Fibroblast of peridontal ligament (primary cell): ENCODE data around the gene ARRDC2.
A peak's percentile ranks its signal among the peaks of the same experiment; 100 is the strongest.
"Not testable (repeated sequence)": the region's sequence is repeated elsewhere in the genome, so short reads cannot be mapped to it uniquely, and the experiment has no call there.

Experiments used
- DNase-seq: peaks from one replicate; pipeline ENCODE4 v3.0.0-alpha.2; 2010; ENCODE audit errors: extremely low read depth

The ARRDC2 gene

GRCh38 chr19:17989425-17990094 is 18.4 kb upstream of the ARRDC2 start:
- DNase-seq, result no peak

- DNase-seq, result no peak
These were observed 14.7 kb upstream of the ARRDC2 start for GRCh38 chr19:17993076-17993813.

GRCh38 chr19:17996826-17997316 is 11.1 kb upstream of the ARRDC2 start:
- peak; percentile 69 for DNase-seq

GRCh38 chr19:17997969-17998826 is 9.8 kb upstream of the ARRDC2 start:
- DNase-seq, result no peak

- DNase-seq, result no peak
These were observed 9.2 kb upstream of the ARRDC2 start for GRCh38 chr19:17998827-17999150.

GRCh38 chr19:17999684-18000479 is 8.1 kb upstream of the ARRDC2 start:
- no peak for DNase-seq

- no peak for DNase-seq
These were observed 7.5 kb upstream of the ARRDC2 start for GRCh38 chr19:18000480-18000914.

- peak; percentile 78 for DNase-seq
These were observed 6.8 kb upstream of the ARRDC2 start for GRCh38 chr19:18000915-18001776.

- peak; percentile 24 for DNase-seq
These were observed 6.1 kb upstream of the ARRDC2 start for GRCh38 chr19:18001777-18002345.

- no peak for DNase-seq
These were observed 5.6 kb upstream of the ARRDC2 start for GRCh38 chr19:18002347-18002850.

GRCh38 chr19:18005750-18006149 is 2.2 kb upstream of the ARRDC2 start:
- not testable (repeated sequence) for DNase-seq

GRCh38 chr19:18007044-18007916 is 690 bp upstream of the ARRDC2 start:
- DNase-seq, result peak; percentile 69

- DNase-seq, result no peak
These were observed 844 bp downstream of the ARRDC2 start for GRCh38 chr19:18008814-18009213.

GRCh38 chr19:18009412-18010066 is 1.6 kb downstream of the ARRDC2 start:
- no peak for DNase-seq

- no peak for DNase-seq
These were observed 2.2 kb downstream of the ARRDC2 start for GRCh38 chr19:18010149-18010548.

- DNase-seq, result no peak
These were observed 5.5 kb downstream of the ARRDC2 start for GRCh38 chr19:18013210-18014111.

- DNase-seq, result no peak
These were observed 6.2 kb downstream of the ARRDC2 start for GRCh38 chr19:18014197-18014596.
